NCI-H1417 (cell line): ENCODE results near the gene ALPL.
"Not testable (repeated sequence)": the region's sequence is repeated elsewhere in the genome, so short reads cannot be mapped to it uniquely, and the experiment has no call there.

Source experiments
- DNase-seq, 3 experiments: peaks; one replicate each; lab custom pipeline; 2025; lab: John Stamatoyannopoulos, UW

ALPL gene

GRCh38 chr1:21507511-21508270 is 1.5 kb upstream of the ALPL start:
- DNase-seq = no peak

- DNase-seq = peak; percentile 24 to 50 (median 43)
Measured at GRCh38 chr1:21508580-21509350, 458 bp upstream of the ALPL start.

GRCh38 chr1:21510113-21510493 is 880 bp downstream of the ALPL start:
- no peak for DNase-seq

GRCh38 chr1:21510885-21511578 is 1.8 kb downstream of the ALPL start:
- DNase-seq = peak in 1 of 3 experiments; percentile 6

GRCh38 chr1:21511579-21512522 is 2.6 kb downstream of the ALPL start:
- no peak for DNase-seq

- DNase-seq = peak in 1 of 3 experiments; percentile 47
Measured at GRCh38 chr1:21514245-21514644, 5.0 kb downstream of the ALPL start.

- DNase-seq = no peak
Measured at GRCh38 chr1:21517161-21517589, 8.0 kb downstream of the ALPL start.

GRCh38 chr1:21517660-21518480 is 8.6 kb downstream of the ALPL start:
- no peak for DNase-seq

- DNase-seq = no peak
Measured at GRCh38 chr1:21518774-21519455, 9.7 kb downstream of the ALPL start.

- not testable (repeated sequence) for DNase-seq
Measured at GRCh38 chr1:21519486-21520070, 10.4 kb downstream of the ALPL start.

- no peak for DNase-seq
Measured at GRCh38 chr1:21520899-21521716, 11.9 kb downstream of the ALPL start.

- no peak for DNase-seq
Measured at GRCh38 chr1:21521717-21522060, 12.5 kb downstream of the ALPL start.

GRCh38 chr1:21522525-21523038 is 13.4 kb downstream of the ALPL start:
- DNase-seq = no peak

- no peak for DNase-seq
Measured at GRCh38 chr1:21523297-21523813, 14.1 kb downstream of the ALPL start.

- DNase-seq = no peak
Measured at GRCh38 chr1:21524220-21524619, 15.0 kb downstream of the ALPL start.

- no peak for DNase-seq
Measured at GRCh38 chr1:21524686-21525339, 15.6 kb downstream of the ALPL start.

GRCh38 chr1:21525340-21525717 is 16.1 kb downstream of the ALPL start:
- no peak for DNase-seq

GRCh38 chr1:21526441-21526840 is 17.2 kb downstream of the ALPL start:
- DNase-seq = no peak
